Small intestine (tissue), 7 donors: ENCODE results near the gene ZBED4. TPM values are rescaled to one million over a fixed set of nuclear protein-coding genes. Genes with fewer than 3 reads are reported as not detected.
A peak's percentile ranks its signal among the peaks of the same experiment; 100 is the strongest.

Experiments
- DNase-seq, 2 donors: peaks; one replicate each; pipeline versions ENCODE4 v3.0.0 to v3.0.0-alpha.2; 2013
- FAIRE-seq: peaks from 2 replicates; lab custom pipeline; 2012; peaks lifted over from hg19 to GRCh38; lab: Jason Lieb, UNC
- H3K27ac ChIP-seq, 3 donors: one replicate each; pipeline ENCODE4 v1.5.1; 2013; ENCODE audit warnings: low read length in 2 of 3, mild to moderate bottlenecking in 2 of 3, control low read depth in 1 of 3, inconsistent platforms in 1 of 3, low read depth in 1 of 3, moderate library complexity in 1 of 3
- H3K27me3 ChIP-seq, 3 donors: one replicate each; pipeline ENCODE4 v1.6.1; 2013; ENCODE audit warnings: low read length in 3 of 3, inconsistent platforms in 1 of 3; ENCODE audit not compliant: control insufficient read depth in 3 of 3, insufficient read depth in 3 of 3
- H3K36me3 ChIP-seq, 3 donors: one replicate each; pipeline ENCODE4 v1.6.1; 2013; ENCODE audit warnings: low read length in 3 of 3, inconsistent platforms in 1 of 3, low read depth in 1 of 3, mild to moderate bottlenecking in 1 of 3, moderate library complexity in 1 of 3; ENCODE audit not compliant: control insufficient read depth in 3 of 3, insufficient read depth in 2 of 3
- H3K4me1 ChIP-seq, 3 donors: one replicate each; pipeline ENCODE4 v1.6.1; 2013; ENCODE audit warnings: low read length in 2 of 3, inconsistent platforms in 1 of 3, low read depth in 1 of 3, mild to moderate bottlenecking in 1 of 3, moderate library complexity in 1 of 3; ENCODE audit not compliant: control insufficient read depth in 3 of 3, insufficient read depth in 2 of 3
- H3K4me3 ChIP-seq, 3 donors: one replicate each; pipeline ENCODE4 v1.5.1; 2013; ENCODE audit warnings: low read length in 3 of 3, control low read depth in 1 of 3, inconsistent platforms in 1 of 3, low read depth in 1 of 3, mild to moderate bottlenecking in 1 of 3, moderate library complexity in 1 of 3
- H3K9me3 ChIP-seq, 2 donors: one replicate each; pipeline ENCODE4 v1.6.1; 2013; ENCODE audit warnings: low read depth in 1 of 2, low read length in 1 of 2; ENCODE audit not compliant: control insufficient read depth in 2 of 2, insufficient read depth in 1 of 2
- WGBS, 3 donors: extraction: QIAGEN DNeasy Blood & Tissue Kit; methylation state at CpG; one replicate each; pipeline ENCODE4 v1.1.7; 2013; 5-methylcytosine and 5-hydroxymethylcytosine counted together
- polyA plus RNA-seq, 4 donors: library from polyadenylated mRNA; stranded (reverse) in 3 of 4; unstranded in 1 of 4; fragments of 200-250 nt in 3 of 4; fragments of 120-200 nt in 1 of 4; gene quantifications; one replicate each; pipeline versions ENCODE4 v1.2.1 to v1.2.3, GENCODE V29; 2013
- donor health status: healthy with polysubstance abuse.
- donor health status: control.
- donor health status: control.
- donor health status: Bipolar disorder and iron deficiency.
- donor health status: healthy.

Gene ZBED4
- polyA plus RNA-seq, 4 donors = 3.2 to 12.4 (median 5.6) TPM

- H3K27me3 ChIP-seq = no peaks in the 10 kb centered on the region
- H3K4me3 ChIP-seq = no peak overlapping the region
- H3K4me1 ChIP-seq = peaks cover 0 to 10% (median 9%) of the 10 kb centered on the region in 3 donors
- no peak for FAIRE-seq
- peaks cover 0 to 19% (median 3%) of the 10 kb centered on the region in 3 donors for H3K36me3 ChIP-seq
- no peak for DNase-seq
- H3K27ac ChIP-seq = no peak overlapping the region
- peaks cover 0 to 7% of the 10 kb centered on the region in 2 donors for H3K9me3 ChIP-seq
- 86 to 93% (median 91%) methylated on average over 13 to 14 of the region's 14 CpGs for WGBS, 3 donors
These were observed 25.1 kb upstream of the ZBED4 start for GRCh38 chr22:49828599-49828965.

- Histone ChIP-seq H3K4me3 (no peak overlapping the region), H3K27me3 (no peaks in the 10 kb centered on the region), H3K9me3 (peaks cover 0 to 7% of the 10 kb centered on the region in 2 donors), H3K27ac (no peak overlapping the region), H3K36me3 (peaks cover 0 to 12% (median 0%) of the 10 kb centered on the region in 3 donors), H3K4me1 (peaks cover 0 to 10% (median 9%) of the 10 kb centered on the region in 3 donors)
- no peak for FAIRE-seq
- 91 to 93% (median 93%) methylated on average over 17 of the region's 17 CpGs for WGBS, 3 donors
- no peak for DNase-seq
These were observed 24.4 kb upstream of the ZBED4 start for GRCh38 chr22:49829044-49829853.

GRCh38 chr22:49833340-49834007, 20.2 kb upstream of the ZBED4 start:
- FAIRE-seq = no peak
- WGBS, 3 donors = 59 to 80% (median 67%) methylated on average over 11 of the region's 11 CpGs
- H3K4me3 ChIP-seq = no peak overlapping the region

GRCh38 chr22:49838771-49839717, 14.6 kb upstream of the ZBED4 start:
- 63 to 86% (median 68%) methylated on average over 29 of the region's 29 CpGs for WGBS, 3 donors

More at GRCh38 chr22:49833340-49834007, 20.2 kb upstream of the ZBED4 start:
- Histone ChIP-seq H3K27me3 (no peaks in the 10 kb centered on the region), H3K9me3 (peaks cover 0 to 7% of the 10 kb centered on the region in 2 donors), H3K4me1 (no peaks in the 10 kb centered on the region), H3K27ac (no peak overlapping the region), H3K36me3 (no peaks in the 10 kb centered on the region)
- peak; percentile 49 to 70 for DNase-seq

DNA sequence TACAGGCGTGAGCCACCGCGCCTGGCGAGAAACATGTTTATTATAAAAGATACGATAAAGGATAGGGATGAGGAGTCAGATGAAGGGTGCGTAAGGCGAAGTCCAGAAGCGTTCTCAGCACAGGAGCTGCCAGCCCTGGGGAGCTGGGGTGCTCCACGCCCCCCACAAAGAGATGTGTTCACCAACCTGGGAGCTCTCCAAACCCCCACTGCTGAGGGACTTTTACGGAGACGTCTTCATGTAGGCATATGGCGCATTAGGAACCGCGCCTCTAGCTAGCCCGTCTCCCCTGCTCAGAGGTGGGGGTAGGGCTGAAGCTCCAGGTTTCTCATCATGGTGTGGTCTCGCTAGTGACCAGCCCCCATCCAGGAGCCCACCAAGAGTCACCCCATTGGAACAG, 8.4 kb upstream of the ZBED4 start:
- peaks cover 0 to 32% (median 7%) of the 10 kb centered on the region in 3 donors for H3K27me3 ChIP-seq
- H3K27ac ChIP-seq = no peak overlapping the region
- H3K9me3 ChIP-seq = no peaks in the 10 kb centered on the region
- no peak for DNase-seq
- H3K4me1 ChIP-seq = peaks cover 0 to 7% (median 0%) of the 10 kb centered on the region in 3 donors
- H3K4me3 ChIP-seq = no peak overlapping the region
- H3K36me3 ChIP-seq = no peaks in the 10 kb centered on the region
- FAIRE-seq = no peak
- WGBS, 3 donors = 79 to 84% (median 81%) methylated on average over 16 of the region's 16 CpGs

More at GRCh38 chr22:49838771-49839717, 14.6 kb upstream of the ZBED4 start:
- DNase-seq = peak; percentile 29 to 66
- Histone ChIP-seq H3K9me3 (no peaks in the 10 kb centered on the region), H3K4me3 (no peak overlapping the region), H3K36me3 (no peaks in the 10 kb centered on the region), H3K27me3 (peaks cover 0 to 1% (median 0%) of the 10 kb centered on the region in 3 donors), H3K27ac (peak overlapping the region in 2 of 3 donors; percentile 38 to 81), H3K4me1 (no peaks in the 10 kb centered on the region)
- FAIRE-seq = no peak

DNA sequence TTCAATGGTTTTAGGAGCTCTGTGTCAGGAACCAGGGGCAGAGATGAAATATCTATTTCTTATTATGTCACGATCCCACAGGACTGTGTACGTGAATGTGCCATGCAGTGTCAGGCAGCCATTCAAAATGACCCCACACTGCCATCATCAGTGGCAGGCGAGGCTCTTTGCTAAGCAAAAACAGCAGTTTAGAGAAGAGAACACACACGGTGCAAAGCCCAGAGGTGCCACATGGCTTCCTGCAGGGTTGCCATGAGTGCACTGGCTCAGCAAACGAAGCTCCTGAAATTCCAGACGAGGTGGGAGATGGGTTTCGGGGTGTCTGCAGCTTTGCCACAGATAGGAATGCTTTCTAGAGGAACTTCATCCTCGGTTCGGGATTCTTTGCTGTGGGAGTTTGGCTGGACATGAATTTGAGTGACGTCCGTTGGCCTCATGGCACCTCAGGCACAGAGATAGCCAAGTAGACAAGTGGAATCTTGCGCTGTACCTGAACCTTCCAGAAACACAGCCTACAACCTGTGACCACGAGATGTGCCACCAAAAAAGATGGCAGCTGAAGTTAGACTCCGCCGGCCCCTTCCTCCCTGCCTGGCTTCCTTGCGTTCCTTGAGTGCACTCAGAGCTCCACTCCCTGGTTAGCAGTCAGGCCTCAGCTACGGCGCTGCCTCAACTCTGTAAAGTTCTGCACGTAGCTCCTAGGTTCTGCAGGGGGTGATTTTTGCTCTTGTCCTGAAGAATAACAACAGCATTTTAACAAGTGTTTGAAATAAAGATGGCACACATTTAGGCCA, 7.8 kb upstream of the ZBED4 start:
- no peak for FAIRE-seq
- DNase-seq = no peak
- 76 to 81% (median 77%) methylated on average over 19 of the region's 19 CpGs for WGBS, 3 donors

GRCh38 chr22:49847751-49848689, 5.6 kb upstream of the ZBED4 start:
- Histone ChIP-seq H3K27ac (no peak overlapping the region), H3K9me3 (no peaks in the 10 kb centered on the region), H3K27me3 (peaks cover 0 to 38% (median 9%) of the 10 kb centered on the region in 3 donors), H3K4me1 (peaks cover 0 to 32% (median 0%) of the 10 kb centered on the region in 3 donors), H3K36me3 (no peaks in the 10 kb centered on the region), H3K4me3 (peak overlapping the region; percentile 3 to 47 (median 47))
- WGBS, 3 donors = 21 to 27% (median 24%) methylated on average over 47 to 64 of the region's 64 CpGs
- peak in 1 of 2 donors; percentile 59 for DNase-seq
- FAIRE-seq = no peak

More for the DNA sequence above, 7.8 kb upstream of the ZBED4 start:
- H3K4me1 ChIP-seq = peaks cover 0 to 13% (median 0%) of the 10 kb centered on the region in 3 donors
- no peaks in the 10 kb centered on the region for H3K36me3 ChIP-seq
- H3K27ac ChIP-seq = no peak overlapping the region
- no peaks in the 10 kb centered on the region for H3K9me3 ChIP-seq
- H3K27me3 ChIP-seq = peaks cover 0 to 36% (median 9%) of the 10 kb centered on the region in 3 donors
- H3K4me3 ChIP-seq = no peak overlapping the region
